GDM1 (cell line): ENCODE results near the gene WNK3.

Experiments used
- DNase-seq: peaks from one replicate; lab custom pipeline; 2025; lab: John Stamatoyannopoulos, UW

WNK3 gene

DNA sequence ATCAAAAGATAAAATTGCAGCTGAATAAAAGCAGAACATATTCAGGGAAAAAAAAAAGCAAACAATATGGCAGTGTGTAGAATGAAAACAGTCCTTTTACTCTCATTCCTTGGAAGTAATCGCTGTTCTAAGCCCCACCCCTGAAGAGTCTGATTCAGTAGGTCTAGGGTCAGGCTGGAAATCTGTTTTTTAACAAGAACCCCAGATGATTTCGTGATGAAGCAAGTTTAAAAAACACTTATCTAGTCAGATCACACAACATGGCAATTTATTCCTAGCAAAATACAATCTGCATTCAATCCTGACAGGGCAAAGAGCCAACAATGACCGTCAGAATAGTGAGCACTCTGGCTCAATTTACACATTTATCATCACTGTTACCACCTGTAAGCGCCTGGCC is 190.9 kb downstream of the WNK3 start:
- no peak for DNase-seq

DNA sequence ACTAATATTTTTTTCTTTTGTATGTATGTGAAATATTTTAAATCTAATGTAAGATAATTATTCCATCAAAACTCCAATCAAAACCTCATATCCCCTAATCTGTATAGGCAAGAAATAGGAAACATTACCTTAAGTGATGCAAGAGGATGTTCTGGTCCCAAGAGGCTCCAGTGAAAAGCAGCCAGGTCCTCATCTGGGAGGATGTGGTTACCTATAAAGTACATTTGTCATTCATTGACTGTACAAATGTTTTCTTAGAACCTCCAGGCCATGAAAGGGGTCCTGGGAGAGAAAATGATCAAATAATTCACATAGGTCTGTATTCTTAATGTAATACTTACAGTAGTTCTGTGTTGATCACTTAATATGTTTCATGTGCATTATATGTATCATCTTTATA is 200.3 kb downstream of the WNK3 start:
- DNase-seq = no peak
